Lung (tissue), 12 donors: ENCODE results near the gene GCG. TPM values are rescaled to one million over a fixed set of nuclear protein-coding genes. Genes with fewer than 3 reads are reported as not detected.
A peak's percentile ranks its signal among the peaks of the same experiment; 100 is the strongest.

Experiments
- ATAC-seq: fragments of 200-7000 bp; cut with Tn5 transposase; one replicate; pipeline ENCODE4 v1.9.1; 2020; ENCODE audit warnings: moderate number of reproducible peaks; ENCODE audit not compliant: insufficient read depth, low FRiP score
- DNase-seq, 3 donors: peaks; one replicate each; pipeline ENCODE4 v3.0.0-alpha.2; 2013 to 2017
- H3K27ac ChIP-seq, 2 donors: one replicate each; pipeline ENCODE4 v1.5.1; 2013; ENCODE audit warnings: mild to moderate bottlenecking in 2 of 2, moderate library complexity in 2 of 2, control low read depth in 1 of 2, inconsistent platforms in 1 of 2, low read depth in 1 of 2, low read length in 1 of 2
- H3K27me3 ChIP-seq, 3 donors: one replicate each; pipeline ENCODE4 v1.5.1; 2013; ENCODE audit warnings: low read length in 2 of 3; ENCODE audit not compliant: control insufficient read depth in 3 of 3, insufficient read depth in 3 of 3
- H3K36me3 ChIP-seq, 4 donors: one replicate each; pipeline ENCODE4 v1.5.1; 2013; ENCODE audit warnings: low read length in 4 of 4, mild to moderate bottlenecking in 1 of 4, moderate library complexity in 1 of 4; ENCODE audit not compliant: control insufficient read depth in 4 of 4, insufficient read depth in 4 of 4
- H3K4me1 ChIP-seq, 5 donors: one replicate each; pipeline ENCODE4 v1.5.1; 2013; ENCODE audit warnings: low read length in 5 of 5, mild to moderate bottlenecking in 2 of 5, moderate library complexity in 1 of 5; ENCODE audit not compliant: control insufficient read depth in 5 of 5, insufficient read depth in 5 of 5
- H3K4me3 ChIP-seq: one replicate; pipeline ENCODE4 v1.5.1; 2013; ENCODE audit warnings: mild to moderate bottlenecking, control low read depth, moderate library complexity
- H3K9ac ChIP-seq, 2 donors: one replicate each; pipeline ENCODE4 v1.5.1; 2013; ENCODE audit warnings: low read length in 2 of 2, control low read depth in 1 of 2; ENCODE audit not compliant: insufficient read depth in 1 of 2
- H3K9me3 ChIP-seq, 4 donors: one replicate each; pipeline ENCODE4 v1.5.1; 2013; ENCODE audit warnings: low read length in 3 of 4, mild to moderate bottlenecking in 1 of 4, moderate library complexity in 1 of 4; ENCODE audit not compliant: control insufficient read depth in 4 of 4, insufficient read depth in 3 of 4
- CTCF ChIP-seq: IDR thresholded peaks from 2 replicates; pipeline ENCODE4 v1.5.1; 2012; ENCODE audit warnings: mild to moderate bottlenecking; ENCODE audit errors: control extremely low read depth, extremely low read depth
- WGBS, 2 donors: extraction: QIAGEN DNeasy Blood & Tissue Kit; methylation state at CpG; one replicate each; pipeline ENCODE4 v1.1.7; 2013; 5-methylcytosine and 5-hydroxymethylcytosine counted together
- polyA plus RNA-seq, 2 donors: library from polyadenylated mRNA; stranded (reverse); fragments of 200-250 nt; gene quantifications; one replicate each; pipeline ENCODE4 v1.2.1, GENCODE V29; 2013
- total RNA-seq, 2 donors: library from RNA; depleted of rRNA in 1 of 2; stranded (reverse); fragments of >200 nt in 1 of 2; gene quantifications; one replicate each; pipeline ENCODE4 v1.2.1, GENCODE V29; 2014 to 2021
- donor health status: control.
- donor health status: control.
- donor health status: Bipolar disorder and iron deficiency.
- donor health status: healthy.
- donor health status: DM: yes; HTN: yes; CAD: no.

GCG gene
- total and polyA plus RNA-seq, 4 donors = 0.14 TPM; not detected in 3

GRCh38 chr2:162116352-162116751, 35.7 kb downstream of the GCG start:
- H3K27me3 ChIP-seq = no peaks in the 10 kb centered on the region
- H3K9ac ChIP-seq = no peak overlapping the region
- peaks cover 3 to 19% (median 7%) of the 10 kb centered on the region in 5 donors for H3K4me1 ChIP-seq
- H3K27ac ChIP-seq = no peak overlapping the region
- ATAC-seq (no peak), DNase-seq (no peak)
- no peak overlapping the region for H3K4me3 ChIP-seq
- TF ChIP-seq CTCF = no peak
- peaks cover 0 to 3% (median 0%) of the 10 kb centered on the region in 4 donors for H3K9me3 ChIP-seq
- no peaks in the 10 kb centered on the region for H3K36me3 ChIP-seq

GRCh38 chr2:162115076-162115475, 37.0 kb downstream of the GCG start:
- H3K4me3 ChIP-seq = no peak overlapping the region
- H3K27me3 ChIP-seq = no peaks in the 10 kb centered on the region
- H3K4me1 ChIP-seq = peaks cover 3 to 19% (median 7%) of the 10 kb centered on the region in 5 donors
- no peak overlapping the region for H3K27ac ChIP-seq
- no peak for ATAC-seq
- no peak overlapping the region for H3K9ac ChIP-seq
- H3K36me3 ChIP-seq = no peaks in the 10 kb centered on the region
- no peak for DNase-seq
- WGBS, 2 donors = 99 to 100% methylated on average over 2 of the region's 2 CpGs
- no peak for TF ChIP-seq CTCF
- peaks cover 0 to 3% (median 0%) of the 10 kb centered on the region in 4 donors for H3K9me3 ChIP-seq

GRCh38 chr2:162114271-162114670, 37.8 kb downstream of the GCG start:
- Histone ChIP-seq H3K27me3 (no peaks in the 10 kb centered on the region), H3K36me3 (no peaks in the 10 kb centered on the region), H3K9me3 (peaks cover 0 to 3% (median 0%) of the 10 kb centered on the region in 4 donors), H3K9ac (no peak overlapping the region), H3K4me3 (no peak overlapping the region), H3K4me1 (peaks cover 3 to 19% (median 7%) of the 10 kb centered on the region in 5 donors), H3K27ac (no peak overlapping the region)
- TF ChIP-seq CTCF = no peak
- WGBS, 2 donors = 19 to 34% methylated on average over 1 of the region's 1 CpG
- DNase-seq (no peak), ATAC-seq (no peak)

- ATAC-seq (peak; percentile 44), DNase-seq (peak in 2 of 3 donors; percentile 22 to 58)
- H3K27ac ChIP-seq = peak overlapping the region in 1 of 2 donors; percentile 33
- H3K9me3 ChIP-seq = peaks cover 0 to 3% (median 0%) of the 10 kb centered on the region in 4 donors
- H3K9ac ChIP-seq = no peak overlapping the region
- H3K27me3 ChIP-seq = no peaks in the 10 kb centered on the region
- 43 to 71% methylated on average over 1 of the region's 1 CpG for WGBS, 2 donors
- H3K4me3 ChIP-seq = no peak overlapping the region
- TF ChIP-seq CTCF = no peak
- H3K4me1 ChIP-seq = peaks cover 3 to 19% (median 7%) of the 10 kb centered on the region in 5 donors
- H3K36me3 ChIP-seq = no peaks in the 10 kb centered on the region
Observed at GRCh38 chr2:162113776-162114168, 38.3 kb downstream of the GCG start.
